Measurements from ENCODE around the gene MTMR6. TPM values are rescaled to one million over a fixed set of nuclear protein-coding genes. Genes with fewer than 3 reads are reported as not detected.
"Not testable (repeated sequence)": the region's sequence is repeated elsewhere in the genome, so short reads cannot be mapped to it uniquely, and the experiment has no call there.

MTMR6 gene
- 10 to 100 TPM; 15.9 to 16.9 TPM for total RNA-seq

DNA sequence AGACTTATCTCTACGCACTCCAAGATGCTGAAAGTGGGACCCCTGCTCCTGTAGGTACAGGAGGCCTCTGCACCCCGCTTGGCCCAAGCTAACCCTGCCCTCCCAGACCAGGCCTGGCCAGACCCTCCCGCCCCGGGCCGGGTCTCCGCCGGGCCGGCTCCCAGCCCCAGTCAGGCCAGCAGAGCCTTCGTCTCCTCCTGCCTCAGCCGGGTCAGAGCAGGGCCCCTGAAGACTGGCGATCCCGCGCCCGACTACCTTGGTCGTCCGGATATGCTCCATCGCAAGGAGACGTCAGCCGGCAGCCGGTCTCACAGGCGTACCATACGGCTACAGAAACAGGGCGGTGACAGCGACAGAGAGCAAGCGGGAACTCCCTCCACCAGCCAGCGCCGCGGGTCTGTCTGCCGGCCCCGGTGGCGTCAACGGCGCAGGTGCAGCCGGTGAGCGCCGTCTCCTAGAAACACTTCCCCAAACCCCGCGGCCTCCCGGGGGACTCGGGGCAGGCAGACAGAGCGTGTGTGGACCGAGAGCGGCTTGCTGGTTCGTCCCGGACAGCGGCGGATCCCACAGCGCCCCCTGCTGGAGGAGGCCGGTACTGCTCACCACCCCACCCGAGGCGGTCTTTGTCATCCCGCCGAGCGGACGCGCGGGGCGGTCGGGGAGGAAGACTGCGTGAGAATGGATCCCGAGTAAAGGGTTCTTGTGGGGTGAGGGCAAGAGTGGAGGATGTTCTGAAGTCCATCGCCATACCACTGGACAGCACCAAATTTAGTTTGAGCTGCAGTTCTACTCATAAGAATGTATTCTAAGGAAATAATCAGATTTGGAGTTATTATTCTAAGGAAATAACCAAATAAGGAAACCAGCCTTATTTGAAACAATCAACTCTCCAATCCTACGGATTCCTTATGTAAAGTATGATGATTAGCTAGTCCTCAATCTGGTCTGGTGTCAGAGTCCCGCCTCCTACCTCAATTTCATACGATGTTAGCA, at the start of gene MTMR6:
Gene MTMR6 (minus strand): TSS at position 520 of the 993 bp plus-strand sequence. CDS start 241 bp downstream, at position 279.
- ChIA-PET POLR2A (interaction anchor here (1.3 kb wide), 1 partner anchor 15 kb away, joined by 7 read pairs; the partner anchor contains the start of gene NUP58), CTCF (interaction anchor here (0.6 to 1.1 kb wide), 6 partner anchors 9 to 54 kb away, joined by 3 to 4 read pairs (median 3); partner anchors contain the start of gene NUP58)

- ChIA-PET POLR2A (no interaction called here), CTCF (no interaction called here)
Observed at GRCh38 chr13:25335856-25336255, 48.6 kb upstream of the MTMR6 start.

DNA sequence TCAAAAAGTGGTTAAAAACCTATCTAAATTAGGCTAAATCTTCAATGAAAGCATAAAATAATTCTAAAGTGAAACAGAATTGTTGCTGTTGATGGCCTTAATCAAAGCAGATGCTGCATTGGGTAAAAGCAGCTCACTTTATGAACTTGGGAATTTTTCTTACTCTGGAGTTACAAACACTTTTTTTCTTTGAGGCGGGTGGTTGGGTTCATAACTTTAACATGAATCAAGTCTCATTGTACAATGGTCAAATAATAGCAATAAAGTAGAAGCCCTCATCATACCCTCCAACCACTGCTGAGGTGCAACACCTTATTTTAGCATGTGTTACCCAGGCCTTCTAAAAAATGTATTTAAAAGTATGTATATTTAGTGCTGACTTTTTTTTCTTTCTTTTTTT, 43.3 kb upstream of the MTMR6 start:
- ChIA-PET POLR2A (no interaction called here), CTCF (no interaction called here)

- ChIA-PET CTCF (no interaction called here), POLR2A (no interaction called here)
Observed at GRCh38 chr13:25329706-25330105, 42.4 kb upstream of the MTMR6 start.

- ChIA-PET CTCF (no interaction called here), POLR2A (interaction anchor here (0.6 kb wide), 1 partner anchor 60 kb away, joined by 3 read pairs; no protein-coding TSS in a partner anchor)
Observed at GRCh38 chr13:25324100-25324499, 36.8 kb upstream of the MTMR6 start.

DNA sequence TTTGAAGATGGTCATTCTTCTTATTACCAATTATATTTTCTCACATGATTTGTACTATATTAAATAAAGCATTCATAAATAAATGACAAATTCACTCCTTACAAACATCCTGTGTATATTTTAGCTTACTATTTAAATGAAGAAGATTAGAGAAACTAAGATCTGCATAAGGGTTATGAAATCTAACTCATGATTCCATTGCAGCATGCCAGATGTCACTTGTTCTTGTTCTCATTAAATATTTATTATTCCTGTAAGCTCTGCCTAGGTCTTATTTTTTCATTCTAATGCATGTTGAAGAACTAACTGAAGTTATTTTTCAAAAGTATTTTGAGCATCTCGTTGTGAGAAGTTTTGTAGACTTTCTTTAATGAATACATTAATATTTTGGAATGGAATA, 32.5 kb upstream of the MTMR6 start:
- CTCF ChIA-PET = interaction anchor here (0.6 to 0.7 kb wide), 2 partner anchors 49 to 685 kb away, joined by 3 to 6 read pairs; no protein-coding TSS in a partner anchor
- POLR2A ChIA-PET = no interaction called here

- CTCF ChIA-PET = not testable (repeated sequence)
Observed at GRCh38 chr13:25318946-25319345, 31.7 kb upstream of the MTMR6 start.

GRCh38 chr13:25310891-25311290, 23.6 kb upstream of the MTMR6 start:
- POLR2A ChIA-PET = interaction anchor here (0.7 kb wide), 1 partner anchor 28 kb away, joined by 4 read pairs; no protein-coding TSS in a partner anchor
- CTCF ChIA-PET = no interaction called here

More at GRCh38 chr13:25318946-25319345, 31.7 kb upstream of the MTMR6 start:
- POLR2A ChIA-PET = interaction anchor here (0.6 kb wide), 1 partner anchor 40 kb away, joined by 6 read pairs; no protein-coding TSS in a partner anchor

- POLR2A ChIA-PET = interaction anchor here (0.6 kb wide), 1 partner anchor 212 kb away, joined by 5 read pairs; no protein-coding TSS in a partner anchor
- CTCF ChIA-PET = interaction anchor here (1.1 kb wide), 1 partner anchor 19 kb away, joined by 3 read pairs; no protein-coding TSS in a partner anchor
Observed at GRCh38 chr13:25306671-25307464, 19.6 kb upstream of the MTMR6 start.

DNA sequence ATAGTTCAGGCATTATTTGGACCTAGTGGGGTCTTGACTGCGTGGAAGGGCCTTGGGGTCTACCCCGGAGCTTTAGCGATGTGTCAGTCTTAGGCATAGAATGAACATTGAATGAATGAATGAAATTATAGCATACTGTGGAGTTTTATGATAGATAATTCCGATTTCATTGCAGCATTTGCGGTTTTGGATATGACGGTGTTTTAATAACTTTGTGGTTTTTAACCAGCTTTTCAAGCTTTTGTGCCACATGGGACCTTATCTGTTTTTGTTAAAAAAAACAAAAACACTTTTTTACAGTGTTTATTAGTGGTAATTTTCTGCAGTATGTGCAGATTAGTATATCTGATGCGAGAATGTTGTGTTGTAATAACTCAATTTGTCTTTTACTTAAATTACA, 14.8 kb upstream of the MTMR6 start:
- POLR2A ChIA-PET = interaction anchor here (0.6 to 2.5 kb wide), 6 partner anchors 11 to 172 kb away, joined by 3 to 8 read pairs (median 6); partner anchors contain the start of gene MTMR6

GRCh38 chr13:25301347-25302113, 14.2 kb upstream of the MTMR6 start, which contains the start of gene NUP58:
Gene NUP58 (plus strand): TSS chr13:25301625. CDS start chr13:25301774, 149 bp downstream.
- POLR2A ChIA-PET = interaction anchor here (0.6 to 2.5 kb wide), 6 partner anchors 10 to 172 kb away, joined by 3 to 8 read pairs (median 6); partner anchors contain the start of gene MTMR6

More for the DNA sequence above, 14.8 kb upstream of the MTMR6 start:
- CTCF ChIA-PET = interaction anchor here (0.7 to 1.6 kb wide), 3 partner anchors 13 to 1289 kb away, joined by 3 to 4 read pairs (median 4); no protein-coding TSS in a partner anchor

GRCh38 chr13:25300861-25301346, 13.6 kb upstream of the MTMR6 start:
- POLR2A ChIA-PET = interaction anchor here (0.7 to 2.5 kb wide), 2 partner anchors 9 to 14 kb away, joined by 4 to 7 read pairs; partner anchors contain the start of gene MTMR6
- CTCF ChIA-PET = interaction anchor here (0.6 to 1.6 kb wide), 2 partner anchors 12 to 13 kb away, joined by 3 read pairs; no protein-coding TSS in a partner anchor

More at GRCh38 chr13:25301347-25302113, 14.2 kb upstream of the MTMR6 start, which contains the start of gene NUP58:
- CTCF ChIA-PET = interaction anchor here (0.6 to 1.6 kb wide), 4 partner anchors 13 to 1288 kb away, joined by 3 to 4 read pairs (median 4); no protein-coding TSS in a partner anchor

DNA sequence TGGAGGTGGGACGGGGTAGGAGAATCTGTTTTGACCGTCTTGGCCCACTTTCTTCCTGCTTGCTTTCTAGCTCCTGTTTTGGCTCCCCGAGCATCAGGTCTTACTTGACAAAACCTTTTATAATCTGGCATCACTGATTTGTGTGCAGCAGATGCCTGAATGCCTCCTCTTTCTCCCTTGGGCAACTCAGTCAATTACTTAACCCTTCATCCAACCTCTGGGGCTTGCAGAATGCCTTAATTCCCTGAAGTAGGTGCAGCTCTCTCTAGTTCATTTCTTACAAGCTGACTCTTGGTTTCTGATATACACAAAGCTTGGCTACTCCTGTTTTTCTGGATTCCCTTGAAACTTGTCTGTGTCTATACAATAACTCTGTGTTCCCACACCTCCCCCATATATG, 8.4 kb upstream of the MTMR6 start:
- CTCF ChIA-PET = no interaction called here
- POLR2A ChIA-PET = no interaction called here

DNA sequence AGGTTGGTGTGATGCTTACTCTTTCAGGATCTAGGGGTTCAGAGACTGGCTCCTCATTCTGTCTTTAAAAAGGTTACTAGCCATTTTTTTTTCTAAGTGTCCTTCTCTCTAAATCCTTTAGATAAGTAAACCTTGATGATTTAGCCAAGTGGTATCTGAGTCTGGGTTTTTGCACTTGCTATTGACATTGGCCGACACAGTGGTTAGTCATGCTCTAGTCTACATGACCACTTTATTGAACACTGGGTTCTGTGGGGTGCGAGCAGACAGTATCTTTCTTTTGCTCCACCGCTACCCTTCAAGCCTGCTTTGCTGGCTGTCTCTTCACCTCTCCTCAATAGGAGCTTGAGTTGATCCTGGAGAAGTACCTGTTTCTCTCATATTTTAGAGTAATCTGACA, 7.9 kb upstream of the MTMR6 start:
- POLR2A ChIA-PET = no interaction called here
- CTCF ChIA-PET = no interaction called here

DNA sequence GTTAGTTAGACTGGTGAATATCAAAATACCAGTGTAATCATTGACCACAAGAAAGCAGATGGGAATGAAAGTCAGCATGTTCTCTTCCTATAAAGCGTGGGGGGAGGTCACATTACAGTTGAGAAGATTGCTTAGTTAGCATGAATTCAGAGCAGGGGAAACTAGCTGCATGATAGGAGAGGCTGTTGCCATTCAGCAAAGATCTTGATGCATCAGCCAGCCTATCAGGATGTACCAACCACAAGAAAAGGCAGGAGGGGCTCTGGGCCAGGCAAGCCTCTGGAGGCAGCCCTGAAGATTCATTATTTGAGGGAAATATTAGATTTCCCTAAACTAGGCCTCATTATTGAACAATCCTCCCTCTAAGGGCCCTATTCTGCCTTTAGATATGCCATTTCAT, 5.0 kb upstream of the MTMR6 start:
- POLR2A ChIA-PET = no interaction called here

DNA sequence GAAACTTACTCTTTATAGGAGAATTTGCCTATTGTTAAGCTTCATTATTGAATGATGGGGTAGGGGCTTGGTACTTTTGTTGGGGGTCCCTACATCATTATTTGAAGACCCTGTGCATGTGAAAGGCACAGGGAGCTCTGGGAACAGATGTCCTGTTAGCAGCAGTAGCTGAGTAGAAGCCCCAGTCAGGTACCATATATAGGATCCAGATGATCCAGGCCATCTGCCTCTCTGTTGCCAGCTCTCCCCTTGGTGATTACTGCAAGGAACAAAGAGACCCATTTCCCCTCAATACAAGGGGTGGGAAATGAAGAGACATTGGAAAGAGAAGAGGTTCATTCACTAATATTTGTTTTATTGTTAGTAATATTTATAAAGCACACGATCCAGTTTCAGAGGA, 4.4 kb upstream of the MTMR6 start:
- ChIA-PET POLR2A (interaction anchor here (0.8 kb wide), 1 partner anchor 9 kb away, joined by 4 read pairs; no protein-coding TSS in a partner anchor), CTCF (no interaction called here)

More for the DNA sequence above, 5.0 kb upstream of the MTMR6 start:
- CTCF ChIA-PET = no interaction called here

GRCh38 chr13:25288966-25289365, 1.7 kb upstream of the MTMR6 start:
- POLR2A ChIA-PET = no interaction called here
- CTCF ChIA-PET = interaction anchor here (0.9 kb wide), 1 partner anchor 12 kb away, joined by 3 read pairs; the partner anchor contains the start of gene NUP58
